H1 (cell line): Measurements from ENCODE around the gene UROS. TPM values are rescaled to one million over a fixed set of nuclear protein-coding genes. Genes with fewer than 3 reads are reported as not detected.

Experiments used
- EZH2 ChIP-seq: fragments of 200-600 bp; sonication (generic); IDR thresholded peaks from 2 replicates; pipeline ENCODE4 v1.7.1; 2012; ENCODE audit warnings: low read depth, mild to moderate bottlenecking, moderate library complexity, low read length, inconsistent platforms; ENCODE audit not compliant: severe bottlenecking
- JUN ChIP-seq: IDR thresholded peaks from 2 replicates; pipeline ENCODE4 v1.6.1; 2011; ENCODE audit warnings: low read depth, mild to moderate bottlenecking, improper control_type of control experiment, low read length
- polyA plus RNA-seq, 7 experiments: library from polyadenylated mRNA; depleted of rRNA in 3 of 7; stranded (reverse) in 5 of 7; unstranded in 2 of 7; fragments of >200 nt in 5 of 7; fragments of 200-250 nt in 2 of 7; gene quantifications; 1 replicate in 5 of 7; 2 replicates in 1 of 7; 4 replicates in 1 of 7; pipeline versions ENCODE4 v1.2.1 to v1.2.3, GENCODE V29; 2011 to 2013; ENCODE audit warnings: missing spikeins in 2 of 7, mixed read lengths in 2 of 7
- total RNA-seq: library from RNA; stranded (reverse); fragmentation: NEBNext Ultra II Directional; extraction: Animal tissue kit (Norgen Biotek cat#: 25700); gene quantifications from 2 replicates; pipeline ENCODE4 v1.2.1, GENCODE V29; 2021
- TF ChIP-seq, protein P1 (sequence below), 3 experiments: IDR thresholded peaks; 1 replicate in 2 of 3; 2 replicates in 1 of 3; pipeline versions ENCODE4 v1.5.1 to v1.6.1; 2011; ENCODE audit warnings: low read length in 3 of 3, mild to moderate bottlenecking in 3 of 3, inconsistent platforms in 2 of 3, low read depth in 1 of 3, moderate library complexity in 1 of 3; ENCODE audit not compliant: insufficient read depth in 1 of 3; ENCODE audit errors: control extremely low read depth in 1 of 3

UROS gene
- total and polyA plus RNA-seq, 2 of the 8 experiments (the other 6 are each of a cell fraction or from before 2014, with no cell fraction given), result 45.6 to 58.0 TPM

GRCh38 chr10:125802739-125803138 is 20.3 kb downstream of the UROS start (continued):
- TF ChIP-seq, protein P1, sequence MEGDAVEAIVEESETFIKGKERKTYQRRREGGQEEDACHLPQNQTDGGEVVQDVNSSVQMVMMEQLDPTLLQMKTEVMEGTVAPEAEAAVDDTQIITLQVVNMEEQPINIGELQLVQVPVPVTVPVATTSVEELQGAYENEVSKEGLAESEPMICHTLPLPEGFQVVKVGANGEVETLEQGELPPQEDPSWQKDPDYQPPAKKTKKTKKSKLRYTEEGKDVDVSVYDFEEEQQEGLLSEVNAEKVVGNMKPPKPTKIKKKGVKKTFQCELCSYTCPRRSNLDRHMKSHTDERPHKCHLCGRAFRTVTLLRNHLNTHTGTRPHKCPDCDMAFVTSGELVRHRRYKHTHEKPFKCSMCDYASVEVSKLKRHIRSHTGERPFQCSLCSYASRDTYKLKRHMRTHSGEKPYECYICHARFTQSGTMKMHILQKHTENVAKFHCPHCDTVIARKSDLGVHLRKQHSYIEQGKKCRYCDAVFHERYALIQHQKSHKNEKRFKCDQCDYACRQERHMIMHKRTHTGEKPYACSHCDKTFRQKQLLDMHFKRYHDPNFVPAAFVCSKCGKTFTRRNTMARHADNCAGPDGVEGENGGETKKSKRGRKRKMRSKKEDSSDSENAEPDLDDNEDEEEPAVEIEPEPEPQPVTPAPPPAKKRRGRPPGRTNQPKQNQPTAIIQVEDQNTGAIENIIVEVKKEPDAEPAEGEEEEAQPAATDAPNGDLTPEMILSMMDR (IDR thresholded peaks at IDR 0.05; ENCODE audit: control extremely low read depth in 1 of 3, insufficient read depth in 1 of 3, low read depth in 1 of 3, low read length in 3 of 3), result no peak
- no peak for TF ChIP-seq JUN
- no peak for TF ChIP-seq EZH2
